Uterus (tissue), 4 donors: ENCODE measurements around the gene SLC35F5. TPM values are rescaled to one million over a fixed set of nuclear protein-coding genes. Genes with fewer than 3 reads are reported as not detected.
"Not testable (repeated sequence)": the region's sequence is repeated elsewhere in the genome, so short reads cannot be mapped to it uniquely, and the experiment has no call there.

Experiments used
- DNase-seq, 2 donors: peaks; one replicate each; pipeline ENCODE4 v3.0.0-alpha.2; 2019 to 2020
- H3K27ac ChIP-seq, 2 donors: fragments of 200-600 bp; sonication (generic); 1 replicate in 1 of 2; 2 replicates in 1 of 2; pipeline ENCODE4 v1.5.1; 2016 to 2018
- H3K27me3 ChIP-seq, 2 donors: fragments of 200-600 bp; sonication (generic); one replicate each; pipeline ENCODE4 v1.5.1; 2018 to 2019; ENCODE audit warnings: control low read depth in 1 of 2
- H3K36me3 ChIP-seq, 2 donors: fragments of 200-600 bp; sonication (generic); one replicate each; pipeline ENCODE4 v1.5.1; 2019; ENCODE audit warnings: control low read depth in 1 of 2
- H3K4me1 ChIP-seq, 2 donors: fragments of 200-600 bp; sonication (generic); one replicate each; pipeline ENCODE4 v1.5.1; 2018 to 2019; ENCODE audit warnings: control low read depth in 1 of 2
- H3K4me3 ChIP-seq, 2 donors: fragments of 200-600 bp; sonication (generic); 1 replicate in 1 of 2; 2 replicates in 1 of 2; pipeline ENCODE4 v1.5.1; 2018 to 2019; ENCODE audit warnings: mild to moderate bottlenecking in 1 of 2
- H3K9me3 ChIP-seq, 2 donors: fragments of 200-600 bp; sonication (generic); one replicate each; pipeline ENCODE4 v1.5.1; 2019; ENCODE audit warnings: control low read depth in 1 of 2
- POLR2A ChIP-seq, 2 donors: fragments of 450-650 bp; IDR thresholded peaks; one replicate each; pipeline ENCODE4 v1.6.1; 2016; ENCODE audit warnings: antibody characterized with exemption in 2 of 2, mild to moderate bottlenecking in 1 of 2, moderate library complexity in 1 of 2
- intact Hi-C: fragments of 100-400 bp; cut with DNase I; formaldehyde crosslinking; loops from one replicate; pipeline ENCODE4 v1.15.1; 2023; ENCODE audit warnings: low total_unique reads
- total RNA-seq, 4 donors: library from RNA; depleted of rRNA in 3 of 4; stranded (reverse); fragments of >200 nt in 3 of 4; gene quantifications; one replicate each; pipeline versions ENCODE4 v1.1.0 to v1.2.4, GENCODE V29; 2014 to 2023
- TF ChIP-seq, protein P1 (sequence below), 4 experiments: fragments of 200-600 bp in 2 of 4; fragments of 450-650 bp in 2 of 4; sonication (generic) in 2 of 4; IDR thresholded peaks; one replicate each; pipeline ENCODE4 v1.5.1; 2016 to 2019; ENCODE audit warnings: antibody characterized with exemption in 4 of 4, mild to moderate bottlenecking in 2 of 4, moderate library complexity in 1 of 4
- donor health status: DM: yes; HTN: yes; CAD: no.

Gene SLC35F5
- total RNA-seq, 4 donors from 2014 or later: 66.6 to 202 (median 139) TPM

DNA sequence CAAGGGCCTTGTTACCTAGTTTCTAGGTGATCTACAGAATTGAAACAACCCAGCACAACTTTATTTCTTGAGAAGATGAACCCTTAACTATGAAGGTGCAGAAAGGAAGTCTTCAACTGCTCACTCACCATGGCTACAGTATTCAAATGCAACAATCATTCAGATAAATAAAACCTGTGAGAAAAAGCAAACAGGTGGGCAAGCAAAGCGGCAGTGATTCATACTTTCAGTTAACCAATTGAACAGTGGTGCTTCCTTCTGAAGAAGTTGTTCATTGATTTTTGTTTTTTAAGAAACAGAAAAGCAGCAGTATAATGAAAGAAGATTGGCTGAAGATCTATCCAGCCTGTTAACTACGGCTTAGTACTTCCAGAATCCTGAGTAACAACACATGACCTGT lies 43.5 kb downstream of the SLC35F5 start:
- Histone ChIP-seq H3K36me3 (no peaks in the 10 kb centered on the region), H3K4me3 (no peak overlapping the region), H3K27ac (no peak overlapping the region), H3K4me1 (no peaks in the 10 kb centered on the region), H3K9me3 (no peaks in the 10 kb centered on the region), H3K27me3 (no peaks in the 10 kb centered on the region)
- no peak for DNase-seq
- TF ChIP-seq POLR2A (IDR thresholded peaks at IDR 0.05): no peak
- TF ChIP-seq, protein P1, sequence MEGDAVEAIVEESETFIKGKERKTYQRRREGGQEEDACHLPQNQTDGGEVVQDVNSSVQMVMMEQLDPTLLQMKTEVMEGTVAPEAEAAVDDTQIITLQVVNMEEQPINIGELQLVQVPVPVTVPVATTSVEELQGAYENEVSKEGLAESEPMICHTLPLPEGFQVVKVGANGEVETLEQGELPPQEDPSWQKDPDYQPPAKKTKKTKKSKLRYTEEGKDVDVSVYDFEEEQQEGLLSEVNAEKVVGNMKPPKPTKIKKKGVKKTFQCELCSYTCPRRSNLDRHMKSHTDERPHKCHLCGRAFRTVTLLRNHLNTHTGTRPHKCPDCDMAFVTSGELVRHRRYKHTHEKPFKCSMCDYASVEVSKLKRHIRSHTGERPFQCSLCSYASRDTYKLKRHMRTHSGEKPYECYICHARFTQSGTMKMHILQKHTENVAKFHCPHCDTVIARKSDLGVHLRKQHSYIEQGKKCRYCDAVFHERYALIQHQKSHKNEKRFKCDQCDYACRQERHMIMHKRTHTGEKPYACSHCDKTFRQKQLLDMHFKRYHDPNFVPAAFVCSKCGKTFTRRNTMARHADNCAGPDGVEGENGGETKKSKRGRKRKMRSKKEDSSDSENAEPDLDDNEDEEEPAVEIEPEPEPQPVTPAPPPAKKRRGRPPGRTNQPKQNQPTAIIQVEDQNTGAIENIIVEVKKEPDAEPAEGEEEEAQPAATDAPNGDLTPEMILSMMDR (IDR thresholded peaks at IDR 0.05): no peak
- intact Hi-C loops: no loop called here

DNA sequence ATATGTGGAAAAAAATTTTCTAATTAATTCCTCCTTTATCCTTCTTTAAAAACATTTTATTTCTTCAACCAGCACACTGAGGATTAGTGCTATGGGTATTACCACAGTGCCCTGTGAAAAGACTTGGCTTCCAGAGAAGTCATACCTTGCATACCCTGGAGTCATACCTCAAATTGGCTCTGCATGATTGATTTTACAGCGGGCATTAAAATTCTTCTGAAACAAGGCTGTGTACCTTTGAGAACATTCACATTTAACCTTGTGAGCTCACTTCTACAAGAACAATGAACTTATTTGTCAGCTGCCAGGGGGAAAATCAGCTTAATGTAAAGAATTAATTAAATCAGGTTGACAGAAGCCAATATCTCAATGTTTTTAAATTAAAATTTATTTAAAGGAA lies 44.6 kb downstream of the SLC35F5 start:
- Histone ChIP-seq H3K4me1 (no peaks in the 10 kb centered on the region), H3K27ac (no peak overlapping the region), H3K27me3 (no peaks in the 10 kb centered on the region), H3K9me3 (no peaks in the 10 kb centered on the region), H3K4me3 (no peak overlapping the region), H3K36me3 (no peaks in the 10 kb centered on the region)
- intact Hi-C loops: no loop called here
- DNase-seq: no peak
- TF ChIP-seq, protein P1 (IDR thresholded peaks at IDR 0.05): no peak
- no peak for TF ChIP-seq POLR2A (IDR thresholded peaks at IDR 0.05)

DNA sequence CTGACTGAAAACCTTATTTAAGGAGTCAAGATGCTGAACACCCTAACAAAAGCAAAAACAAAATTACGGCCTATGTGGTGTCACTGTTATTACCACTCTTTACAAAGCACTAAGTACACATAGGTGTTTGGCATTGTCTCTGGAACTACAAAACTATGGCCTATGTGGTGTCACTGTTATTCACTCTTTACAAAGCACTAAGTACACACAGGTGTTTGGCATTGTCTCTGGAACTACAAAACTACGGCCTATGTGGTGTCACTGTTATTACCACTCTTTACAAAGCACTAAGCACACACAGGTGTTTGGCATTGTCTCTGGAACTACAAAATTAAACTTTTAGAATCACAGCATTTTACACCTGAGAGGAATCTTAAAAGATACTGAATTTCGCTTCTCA lies 47.4 kb downstream of the SLC35F5 start:
- no peak for DNase-seq
- no peaks in the 10 kb centered on the region for H3K4me1 ChIP-seq
- TF ChIP-seq, protein P1 (IDR thresholded peaks at IDR 0.05): no peak
- TF ChIP-seq POLR2A (IDR thresholded peaks at IDR 0.05): no peak
- intact Hi-C loops: no loop called here
- H3K36me3 ChIP-seq: no peaks in the 10 kb centered on the region
- no peaks in the 10 kb centered on the region for H3K27me3 ChIP-seq
- no peak overlapping the region for H3K27ac ChIP-seq
- no peak overlapping the region for H3K4me3 ChIP-seq
- H3K9me3 ChIP-seq: no peaks in the 10 kb centered on the region

DNA sequence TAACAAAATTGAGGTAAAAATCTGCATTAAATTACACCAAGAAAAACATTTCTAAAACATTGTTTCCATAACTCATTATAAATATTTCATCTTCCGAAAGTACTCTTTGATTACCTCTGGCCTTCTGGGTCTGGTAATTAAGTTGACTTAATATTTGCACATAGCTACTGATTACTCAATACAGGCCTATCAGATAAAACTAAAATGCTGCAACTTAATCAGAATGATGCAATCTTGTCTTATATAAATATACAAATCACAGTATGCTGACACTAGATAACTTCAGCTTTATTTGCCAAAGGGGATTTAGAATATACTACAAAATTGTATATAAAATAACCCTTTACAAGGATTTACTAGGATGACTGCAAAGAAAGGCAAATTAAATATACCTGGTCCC lies 49.3 kb downstream of the SLC35F5 start:
- intact Hi-C loops: no loop called here
- Histone ChIP-seq H3K27me3 (no peaks in the 10 kb centered on the region), H3K4me3 (no peak overlapping the region), H3K9me3 (no peaks in the 10 kb centered on the region), H3K27ac (no peak overlapping the region), H3K36me3 (no peaks in the 10 kb centered on the region), H3K4me1 (no peaks in the 10 kb centered on the region)
- DNase-seq: no peak
- no peak for TF ChIP-seq POLR2A (IDR thresholded peaks at IDR 0.05)
- TF ChIP-seq, protein P1 (IDR thresholded peaks at IDR 0.05): no peak

DNA sequence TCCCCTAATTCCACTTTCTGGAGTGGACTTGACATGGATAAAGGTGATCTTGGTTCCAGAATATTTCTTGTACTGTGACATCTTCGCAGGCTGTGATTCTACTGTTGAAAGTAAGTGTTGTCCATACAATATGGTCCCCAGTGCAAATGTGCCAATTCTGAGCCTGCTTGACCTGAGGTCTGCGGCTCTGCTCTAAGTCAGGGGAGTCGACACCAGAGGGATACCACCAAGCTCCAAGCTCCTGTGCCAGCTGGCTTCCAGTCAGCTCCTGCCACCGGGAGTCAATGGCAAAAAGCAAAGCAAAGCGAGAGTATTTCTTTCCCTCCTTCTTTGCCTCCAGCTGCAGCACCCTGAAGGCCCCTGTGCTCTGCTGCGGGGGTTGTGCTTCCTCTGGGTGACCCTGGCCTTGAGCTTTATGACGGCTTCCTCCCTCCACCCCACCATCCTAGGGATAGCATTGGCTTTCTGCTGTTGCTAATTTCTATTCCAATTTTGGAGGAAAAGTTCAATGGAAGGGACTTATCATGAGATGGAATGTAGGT lies 50.4 kb downstream of the SLC35F5 start:
- H3K27ac ChIP-seq: no peak overlapping the region
- H3K27me3 ChIP-seq: no peaks in the 10 kb centered on the region
- H3K4me3 ChIP-seq: no peak overlapping the region
- no peaks in the 10 kb centered on the region for H3K36me3 ChIP-seq
- intact Hi-C loops: no loop called here
- H3K9me3 ChIP-seq: no peaks in the 10 kb centered on the region
- DNase-seq: no peak
- TF ChIP-seq, protein P1 (IDR thresholded peaks at IDR 0.05): no peak
- no peak for TF ChIP-seq POLR2A (IDR thresholded peaks at IDR 0.05)
- no peaks in the 10 kb centered on the region for H3K4me1 ChIP-seq

DNA sequence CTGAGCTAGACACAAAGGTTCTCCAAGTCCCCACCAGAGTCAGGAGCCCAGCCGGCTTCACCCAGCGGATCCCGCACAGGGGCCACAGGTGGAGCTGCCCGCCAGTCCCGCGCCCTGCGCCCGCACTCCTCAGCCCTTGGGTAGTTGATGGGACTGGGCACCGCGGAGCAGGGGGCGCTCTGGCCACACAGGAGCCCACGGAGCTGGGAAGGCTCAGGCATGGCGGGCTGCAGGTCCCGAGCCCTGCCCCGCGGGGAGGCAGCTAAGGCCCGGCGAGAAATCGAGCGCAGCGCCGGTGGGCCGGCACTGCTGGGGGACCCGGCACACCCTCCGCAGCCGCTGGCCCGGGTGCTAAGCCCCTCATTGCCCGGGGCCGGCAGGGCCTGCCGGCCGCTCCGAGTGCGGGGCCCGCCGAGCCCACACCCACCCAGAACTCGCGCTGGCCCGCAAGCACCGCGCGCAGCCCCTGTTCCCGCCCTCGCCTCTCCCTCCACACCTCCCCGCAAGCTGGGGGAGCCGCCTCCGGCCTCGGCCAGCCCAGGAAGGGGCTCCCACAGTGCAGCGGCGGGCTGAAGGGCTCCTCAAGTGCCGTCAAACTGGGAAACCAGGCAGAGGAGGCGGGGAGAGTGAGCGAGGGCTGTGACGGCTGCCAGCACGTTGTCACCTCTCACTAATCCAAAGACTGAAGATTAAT lies 52.0 kb downstream of the SLC35F5 start:
- H3K36me3 ChIP-seq, intact Hi-C loops, H3K27ac ChIP-seq, H3K4me1 ChIP-seq, H3K4me3 ChIP-seq, H3K27me3 ChIP-seq, DNase-seq, H3K9me3 ChIP-seq: not testable (repeated sequence)
